Epithelial cell of proximal tubule (primary cell): Measurements from ENCODE around the gene POU3F3. TPM values are rescaled to one million over a fixed set of nuclear protein-coding genes. Genes with fewer than 3 reads are reported as not detected.

ENCODE experiments used
- DNase-seq: peaks from one replicate; pipeline ENCODE4 v3.0.0-alpha.2; 2011; ENCODE audit warnings: low read depth
- H3K4me3 ChIP-seq: 2 replicates; pipeline ENCODE4 v1.5.1; 2011; ENCODE audit warnings: low read depth, mild to moderate bottlenecking, low read length
- total RNA-seq: library from RNA; depleted of rRNA; stranded (reverse); fragments of >200 nt; gene quantifications from 2 replicates; pipeline ENCODE4 v1.2.3, GENCODE V29; 2015
- TF ChIP-seq, protein P1 (sequence below): conservative IDR thresholded peaks from 2 replicates; pipeline ENCODE4 v1.5.1; 2012; ENCODE audit warnings: low read depth, mild to moderate bottlenecking, low read length

The POU3F3 gene
- 22.1 and 34.0 TPM in 2 replicates for total RNA-seq

DNA sequence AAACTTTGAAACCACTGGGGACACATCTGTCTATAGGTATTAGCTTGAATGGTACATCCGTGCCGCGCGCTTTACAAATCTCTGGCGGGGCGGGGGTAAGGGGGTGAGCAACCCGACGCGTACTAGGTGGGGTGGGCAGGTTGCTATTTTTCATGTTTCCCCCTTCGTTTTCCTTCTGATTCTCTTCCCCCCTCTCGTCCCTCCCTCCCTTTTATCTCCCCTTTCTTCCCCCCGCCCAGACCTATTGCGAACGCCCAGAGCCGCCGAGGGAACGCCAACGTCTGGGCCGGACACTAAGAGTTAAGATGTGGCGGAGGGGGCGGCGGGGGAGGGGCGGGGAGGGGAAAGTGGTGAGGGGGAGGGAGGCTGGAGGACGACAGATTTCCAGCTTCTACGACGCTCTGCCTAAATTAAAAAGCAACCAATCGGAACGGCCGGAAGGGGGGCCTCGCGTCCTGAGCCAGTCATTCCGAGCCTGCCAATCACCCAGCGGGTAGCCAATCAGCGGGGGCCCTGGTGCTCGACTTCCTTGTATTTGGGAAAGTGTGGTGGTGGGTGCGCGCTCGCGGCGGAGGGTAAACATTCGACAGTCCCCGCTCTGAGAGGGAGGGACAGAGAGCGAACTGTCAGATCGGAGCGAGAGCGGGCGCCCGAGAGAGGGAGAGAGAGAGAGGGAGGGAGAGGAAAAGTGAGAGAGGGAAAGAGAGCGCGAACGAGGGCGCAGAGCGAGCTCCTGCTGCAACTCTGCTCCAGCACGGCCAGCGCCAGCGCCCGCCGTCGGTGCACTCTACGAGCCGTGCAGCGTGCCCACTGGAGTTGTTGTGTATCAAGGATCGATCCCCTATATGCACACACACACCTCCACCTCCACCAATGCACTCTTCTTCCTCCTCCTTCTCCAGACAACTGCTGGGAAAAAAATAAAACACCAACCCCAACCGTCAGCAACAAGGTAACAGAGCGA lies at the start of gene POU3F3:
Gene POU3F3 (plus strand): TSS at position 582 of the 964 bp plus-strand sequence. CDS start 1,396 bp downstream, outside the sequence.
- H3K4me3 ChIP-seq = peak within 1 kb of the TSS; percentile 83
- peak; percentile 82 for DNase-seq
- TF ChIP-seq, protein P1, sequence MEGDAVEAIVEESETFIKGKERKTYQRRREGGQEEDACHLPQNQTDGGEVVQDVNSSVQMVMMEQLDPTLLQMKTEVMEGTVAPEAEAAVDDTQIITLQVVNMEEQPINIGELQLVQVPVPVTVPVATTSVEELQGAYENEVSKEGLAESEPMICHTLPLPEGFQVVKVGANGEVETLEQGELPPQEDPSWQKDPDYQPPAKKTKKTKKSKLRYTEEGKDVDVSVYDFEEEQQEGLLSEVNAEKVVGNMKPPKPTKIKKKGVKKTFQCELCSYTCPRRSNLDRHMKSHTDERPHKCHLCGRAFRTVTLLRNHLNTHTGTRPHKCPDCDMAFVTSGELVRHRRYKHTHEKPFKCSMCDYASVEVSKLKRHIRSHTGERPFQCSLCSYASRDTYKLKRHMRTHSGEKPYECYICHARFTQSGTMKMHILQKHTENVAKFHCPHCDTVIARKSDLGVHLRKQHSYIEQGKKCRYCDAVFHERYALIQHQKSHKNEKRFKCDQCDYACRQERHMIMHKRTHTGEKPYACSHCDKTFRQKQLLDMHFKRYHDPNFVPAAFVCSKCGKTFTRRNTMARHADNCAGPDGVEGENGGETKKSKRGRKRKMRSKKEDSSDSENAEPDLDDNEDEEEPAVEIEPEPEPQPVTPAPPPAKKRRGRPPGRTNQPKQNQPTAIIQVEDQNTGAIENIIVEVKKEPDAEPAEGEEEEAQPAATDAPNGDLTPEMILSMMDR = no peak

- TF ChIP-seq, protein P1 = peak; percentile 21
- no peak overlapping the region for H3K4me3 ChIP-seq
- DNase-seq = no peak
Measured at GRCh38 chr2:104804148-104804890, 49.6 kb upstream of the POU3F3 start.

GRCh38 chr2:104812286-104812685 lies 41.6 kb upstream of the POU3F3 start:
- TF ChIP-seq, protein P1 = no peak
- no peak for DNase-seq
- no peak overlapping the region for H3K4me3 ChIP-seq

GRCh38 chr2:104816143-104816542 lies 37.8 kb upstream of the POU3F3 start:
- TF ChIP-seq, protein P1 = no peak
- DNase-seq = no peak
- H3K4me3 ChIP-seq = no peak overlapping the region

GRCh38 chr2:104818264-104818663 lies 35.7 kb upstream of the POU3F3 start:
- H3K4me3 ChIP-seq = no peak overlapping the region
- no peak for DNase-seq
- TF ChIP-seq, protein P1 = no peak

GRCh38 chr2:104820126-104820525 lies 33.8 kb upstream of the POU3F3 start:
- TF ChIP-seq, protein P1 = no peak
- H3K4me3 ChIP-seq = no peak overlapping the region
- no peak for DNase-seq
